ENCODE results near the gene SDK2.

SDK2 gene

GRCh38 chr17:73647301-73647695, 3.1 kb upstream of the SDK2 start:
- TF ChIP-seq GATA3 (IDR thresholded peaks at IDR 0.05; ENCODE audit: low read depth, low read length) (no peak), GATA2 (IDR thresholded peaks at IDR 0.05; ENCODE audit: low read depth, low read length) (no peak)

GRCh38 chr17:73646409-73647300, 2.4 kb upstream of the SDK2 start:
- no peak for TF ChIP-seq GATA2 (IDR thresholded peaks at IDR 0.05; ENCODE audit: low read depth, low read length)
- TF ChIP-seq GATA3 (IDR thresholded peaks at IDR 0.05; ENCODE audit: low read depth, low read length), result no peak

DNA sequence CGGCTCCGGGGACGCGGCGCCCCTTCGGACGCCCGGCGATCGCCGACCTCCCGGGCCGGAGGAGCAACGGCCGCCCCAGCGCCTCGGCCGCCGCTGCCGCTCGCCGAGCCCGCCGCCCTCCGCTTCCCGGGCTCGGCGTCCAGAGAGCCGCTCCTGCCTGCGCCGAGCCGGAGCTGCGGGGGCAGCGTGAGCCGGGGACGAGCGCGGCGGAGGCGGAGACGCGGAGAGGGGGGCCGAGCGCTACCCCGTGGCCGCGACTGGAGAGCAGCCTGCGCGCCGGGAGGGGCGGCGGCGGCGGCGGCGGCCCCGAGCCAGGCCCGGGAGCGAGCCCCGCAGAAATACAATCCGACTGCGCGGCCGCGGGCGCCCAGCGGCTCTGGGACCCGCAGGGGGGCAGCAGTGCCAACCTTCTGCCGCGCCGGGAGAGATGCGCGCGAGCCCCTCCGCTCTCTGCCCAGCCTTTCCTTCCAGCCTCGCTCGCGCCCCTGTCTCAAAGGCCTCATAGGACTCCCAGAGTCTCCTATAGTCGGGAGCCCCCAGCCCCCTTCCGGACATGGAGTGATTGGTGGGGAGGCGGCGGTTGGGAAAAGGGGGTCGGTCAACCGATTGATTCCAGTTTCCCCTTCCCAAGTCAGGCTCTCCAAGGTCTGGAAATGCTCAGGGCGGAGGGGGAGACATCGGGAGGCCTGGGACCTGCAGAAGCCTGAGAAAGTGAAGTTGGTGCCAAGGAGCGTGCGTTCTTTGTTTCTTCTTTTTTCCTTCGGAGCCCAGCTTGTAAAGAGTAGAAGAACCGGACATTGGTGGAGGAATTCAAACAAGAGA, 1.0 kb upstream of the SDK2 start:
- no peak for TF ChIP-seq GATA3 (IDR thresholded peaks at IDR 0.05; ENCODE audit: low read depth, low read length)
- TF ChIP-seq GATA2 (IDR thresholded peaks at IDR 0.05; ENCODE audit: low read depth, low read length), result 0 out of 2 replicates have a peak, but pooled peaks have one; percentile 14

- TF ChIP-seq GATA2 (IDR thresholded peaks at IDR 0.05; ENCODE audit: low read depth, low read length), result no peak
- no peak for TF ChIP-seq GATA3 (IDR thresholded peaks at IDR 0.05; ENCODE audit: low read depth, low read length)
Observed at GRCh38 chr17:73643852-73644144, 447 bp downstream of the SDK2 start.

- TF ChIP-seq GATA3 (IDR thresholded peaks at IDR 0.05; ENCODE audit: low read depth, low read length), result no peak
- TF ChIP-seq GATA2 (IDR thresholded peaks at IDR 0.05; ENCODE audit: low read depth, low read length), result no peak; the same call in 1 of the 2 replicates
Observed at GRCh38 chr17:73643001-73643851, 1.0 kb downstream of the SDK2 start.

DNA sequence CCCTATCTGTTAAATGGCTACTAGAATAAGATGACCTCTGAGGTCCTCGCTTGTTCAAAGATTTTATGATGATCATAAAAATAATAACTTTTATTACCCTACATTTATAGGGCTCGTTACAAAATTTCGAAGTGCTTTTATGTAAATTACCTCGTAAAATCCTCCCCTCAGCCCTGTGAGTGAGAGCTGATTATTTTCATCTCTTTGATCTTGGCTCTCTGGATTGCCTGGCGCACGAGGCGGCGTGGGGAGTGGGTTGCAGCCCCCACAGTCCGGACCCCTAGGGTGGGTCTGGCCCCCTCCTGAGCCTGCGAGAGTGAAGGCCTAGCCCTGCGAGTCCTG, 1.6 kb downstream of the SDK2 start:
- TF ChIP-seq GATA2 (IDR thresholded peaks at IDR 0.05; ENCODE audit: low read depth, low read length) (no peak), GATA3 (IDR thresholded peaks at IDR 0.05; ENCODE audit: low read depth, low read length) (no peak)

DNA sequence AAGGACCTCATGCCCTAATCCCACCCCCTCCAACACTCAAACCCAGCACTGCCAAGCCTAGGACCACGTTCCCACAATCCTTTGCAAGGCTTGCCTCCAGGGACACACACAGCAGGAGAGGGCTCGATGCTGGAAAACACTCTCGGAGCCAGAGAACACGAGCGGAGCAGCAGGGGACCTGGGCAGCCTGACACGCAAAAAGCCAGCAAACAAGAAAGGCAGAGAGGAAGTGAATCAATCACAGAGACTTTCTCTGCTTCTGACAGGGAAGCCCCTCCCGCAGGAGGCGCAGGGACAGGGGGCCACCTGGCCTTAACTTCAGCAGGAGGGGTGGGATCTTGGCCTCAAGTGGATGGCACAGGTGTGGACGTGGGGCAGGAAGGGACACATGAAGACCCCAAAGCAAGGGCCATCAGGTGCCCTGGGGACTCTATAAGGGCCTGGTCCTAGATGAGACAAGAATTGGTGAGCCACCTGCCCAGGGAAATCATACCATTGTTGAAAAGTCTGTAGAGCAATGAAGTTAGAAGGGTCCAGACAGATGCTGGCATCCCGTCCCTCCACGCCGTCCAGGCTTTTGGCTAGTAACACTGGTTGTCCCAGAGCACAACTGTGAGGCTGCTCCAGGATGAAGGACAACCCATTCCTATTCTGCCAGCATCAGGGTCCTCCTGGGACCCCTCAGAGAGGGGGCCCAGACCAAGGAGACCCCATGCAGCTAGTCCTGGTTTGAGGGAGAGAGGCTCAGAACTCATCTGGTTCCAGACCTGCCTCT, 2.2 kb downstream of the SDK2 start:
- TF ChIP-seq GATA2 (IDR thresholded peaks at IDR 0.05; ENCODE audit: low read depth, low read length) (no peak), GATA3 (IDR thresholded peaks at IDR 0.05; ENCODE audit: low read depth, low read length) (no peak)

DNA sequence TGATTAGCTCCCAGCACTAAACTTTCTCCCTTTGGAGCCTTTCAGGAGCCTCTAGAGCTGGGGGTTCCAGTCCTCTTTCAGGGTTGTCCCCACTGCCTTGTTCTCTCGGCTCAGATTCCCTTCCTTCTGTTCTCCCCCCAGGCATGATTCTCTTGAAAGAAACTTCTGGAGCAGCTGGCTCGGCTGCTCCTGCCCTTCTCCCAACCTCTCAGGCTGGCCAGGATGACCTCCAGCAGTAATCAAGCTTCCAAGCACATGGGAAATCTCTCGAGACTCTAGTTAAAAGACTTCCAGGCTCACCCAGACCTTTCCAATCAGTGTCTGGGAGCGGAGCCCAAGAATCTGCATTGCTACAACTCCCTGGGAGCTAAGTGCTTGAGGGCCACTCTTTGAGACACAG, 3.6 kb downstream of the SDK2 start:
- TF ChIP-seq GATA2 (IDR thresholded peaks at IDR 0.05; ENCODE audit: low read depth, low read length) (no peak), GATA3 (IDR thresholded peaks at IDR 0.05; ENCODE audit: low read depth, low read length) (no peak)

DNA sequence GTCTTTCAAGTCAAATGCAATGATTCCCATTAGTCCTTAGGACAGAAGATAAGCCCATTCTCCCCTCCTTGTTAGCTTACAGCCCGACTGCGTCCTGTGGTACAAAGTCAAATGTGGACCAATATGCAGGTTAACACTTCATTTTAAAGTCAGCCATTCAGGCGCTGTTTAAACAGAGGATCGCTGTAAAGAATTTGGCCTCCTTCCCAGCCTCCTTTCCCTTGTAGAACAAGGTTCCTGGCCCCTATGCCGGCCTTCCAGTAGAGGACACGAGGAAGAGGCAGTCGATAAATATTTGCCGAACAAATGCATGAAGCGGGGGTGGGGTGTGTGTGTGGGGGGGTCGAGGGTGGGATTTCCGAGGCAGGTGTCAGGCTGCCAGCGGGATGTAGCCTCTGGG, 4.3 kb downstream of the SDK2 start:
- TF ChIP-seq GATA2 (IDR thresholded peaks at IDR 0.05; ENCODE audit: low read depth, low read length), result no peak
- TF ChIP-seq GATA3 (IDR thresholded peaks at IDR 0.05; ENCODE audit: low read depth, low read length), result no peak

GRCh38 chr17:73639322-73639721, 4.9 kb downstream of the SDK2 start:
- TF ChIP-seq GATA3 (IDR thresholded peaks at IDR 0.05; ENCODE audit: low read depth, low read length), result no peak
- TF ChIP-seq GATA2 (IDR thresholded peaks at IDR 0.05; ENCODE audit: low read depth, low read length), result no peak

DNA sequence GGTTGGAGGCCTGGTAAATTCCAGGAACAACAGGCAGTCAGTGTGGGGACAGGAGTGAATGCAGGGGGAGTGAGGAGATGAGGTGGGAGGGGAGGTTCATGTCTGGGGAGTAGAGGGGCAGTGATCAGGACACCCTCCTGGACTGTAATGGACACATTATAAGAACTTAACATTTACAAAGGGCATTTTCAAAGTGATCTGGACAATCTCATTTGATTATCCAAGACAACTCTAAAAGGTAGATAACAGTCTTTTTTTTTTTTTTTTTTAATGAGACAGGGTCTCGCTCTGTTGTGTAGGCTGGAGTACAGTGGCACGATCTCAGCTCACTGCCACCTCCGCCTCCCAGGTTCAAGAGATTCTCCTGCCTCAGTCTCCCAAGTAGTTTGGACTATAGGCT, 5.7 kb downstream of the SDK2 start:
- TF ChIP-seq GATA3 (IDR thresholded peaks at IDR 0.05; ENCODE audit: low read depth, low read length) (no peak), GATA2 (IDR thresholded peaks at IDR 0.05; ENCODE audit: low read depth, low read length) (peak; percentile 68; the same call in 1 of the 2 replicates)

DNA sequence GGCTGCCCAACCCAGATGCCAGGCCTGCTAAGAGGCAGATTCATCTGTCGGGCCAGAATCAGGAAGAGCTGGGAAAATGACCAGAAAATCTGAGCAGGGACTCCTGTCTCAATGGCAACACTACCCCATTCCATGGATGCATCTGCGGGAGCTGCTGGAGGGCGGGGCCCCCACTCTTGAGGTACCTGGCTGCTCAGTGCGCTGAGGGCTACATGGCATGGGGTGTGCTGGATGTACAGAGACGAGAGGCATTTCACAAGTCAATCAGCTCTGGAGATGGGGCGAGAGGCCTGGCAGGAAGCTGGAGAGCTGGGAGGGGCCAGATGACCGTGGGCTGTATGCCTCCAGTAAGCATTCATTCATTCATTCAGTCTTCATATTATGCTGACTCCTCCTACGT, 6.4 kb downstream of the SDK2 start:
- TF ChIP-seq GATA2 (IDR thresholded peaks at IDR 0.05; ENCODE audit: low read depth, low read length) (no peak), GATA3 (IDR thresholded peaks at IDR 0.05; ENCODE audit: low read depth, low read length) (no peak)

DNA sequence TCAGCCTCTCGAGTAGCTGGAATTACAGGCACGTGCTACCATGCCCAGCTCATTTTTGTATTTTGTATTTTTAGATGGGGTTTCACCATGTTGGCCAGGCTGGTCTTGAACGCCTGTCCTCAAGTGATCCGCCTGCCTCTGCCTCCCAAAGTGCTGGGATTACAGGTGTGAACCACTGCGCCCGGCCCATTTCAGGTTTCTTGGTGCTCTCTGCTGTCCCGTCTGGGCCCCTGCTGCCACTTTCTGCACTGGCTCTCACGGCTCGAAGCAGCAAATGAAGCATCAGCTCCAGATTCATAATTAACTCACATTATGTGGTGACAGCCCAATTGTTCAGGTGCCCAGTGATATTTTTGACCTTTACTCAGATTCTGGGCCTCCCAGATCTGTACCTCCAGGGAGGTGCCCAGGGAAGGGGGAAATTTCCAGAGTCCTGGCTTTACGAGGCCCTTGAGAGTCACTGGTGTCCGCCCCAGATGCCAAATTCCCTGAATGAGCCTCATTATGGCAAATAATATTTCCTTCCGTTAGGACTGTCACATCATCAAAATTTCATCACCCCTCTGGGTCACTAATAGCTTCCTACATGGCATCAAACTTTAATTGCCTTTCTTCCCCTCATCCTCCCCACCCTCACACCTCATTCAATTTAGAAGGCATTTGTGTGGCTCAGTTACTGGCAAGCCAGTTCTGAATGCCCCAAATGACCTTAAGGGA, 9.0 kb downstream of the SDK2 start:
- TF ChIP-seq GATA3 (IDR thresholded peaks at IDR 0.05; ENCODE audit: low read depth, low read length), result no peak
- TF ChIP-seq GATA2 (IDR thresholded peaks at IDR 0.05; ENCODE audit: low read depth, low read length), result no peak

Measured in SH-SY5Y (cell line).